ENCODE data around the gene KCNIP1. TPM values are rescaled to one million over a fixed set of nuclear protein-coding genes. Genes with fewer than 3 reads are reported as not detected.

KCNIP1 gene
- total and polyA plus RNA-seq, 9 of the 15 experiments (the other 6 are each of a cell fraction or from before 2014, with no cell fraction given) = not detected

- WGBS (ENCODE audit: insufficient coverage, low coverage, missing lambda C conversion rate) = 0% methylated on average over 2 of the region's 2 CpGs
- Histone ChIP-seq H4K20me1 (replicated peaks; ENCODE audit: control insufficient read depth, insufficient read depth, low read length) (no peaks in the 10 kb centered on the region), H3K4me3 (no peak overlapping the region), H3K4me2 (ENCODE audit: insufficient read depth, low read length) (no peak overlapping the region), H3K9ac (ENCODE audit: insufficient read depth in 1 of 2, low read depth in 2 of 2, low read length in 2 of 2) (no peak overlapping the region), H3K36me3 (ENCODE audit: control insufficient read depth, insufficient read depth, low read length) (no peaks in the 10 kb centered on the region), H3K9me3 (replicated peaks; ENCODE audit: control insufficient read depth, insufficient read depth, low read depth, low read length) (no peaks in the 10 kb centered on the region), H3K27ac (ENCODE audit: extremely low read depth, low read depth, low read length) (no peak overlapping the region), H3K9me1 (ENCODE audit: control insufficient read depth, insufficient read depth, low read length) (no peaks in the 10 kb centered on the region), H3K4me1 (replicated peaks in 1 of 2; ENCODE audit: control insufficient read depth in 2 of 2, insufficient read depth in 2 of 2, low read length in 2 of 2) (no peaks in the 10 kb centered on the region), H3K79me2 (ENCODE audit: control insufficient read depth, insufficient read depth, low read length) (no peaks in the 10 kb centered on the region), H3K27me3 (ENCODE audit: control insufficient read depth in 2 of 2, insufficient read depth in 2 of 2, low read length in 2 of 2) (peaks cover 0 to 7% of the 10 kb centered on the region in 2 experiments; a peak in 2 of 5 replicates), H2AFZ (ENCODE audit: low read depth, low read length) (no peak overlapping the region)
- CTCF ChIA-PET (ENCODE audit: low intra/inter-chr PET ratio) = no interaction called here
- no TSS peak for BruUV-seq (replicated peaks)
- ATAC-seq = no peak
- intact Hi-C loops (cut with micrococcal nuclease) = no loop called here
- no peak for TF ChIP-seq ZNF347 (CRISPR knock-in tag; IDR thresholded peaks at IDR 0.05; ENCODE audit: low read depth)
- TF ChIP-seq PYGO2 (tag; IDR thresholded peaks at IDR 0.05) = no peak
- no peak for TF ChIP-seq FOXJ2 (tag; IDR thresholded peaks at IDR 0.05)
- no peak for TF ChIP-seq U2AF2 (optimal IDR thresholded peaks at IDR 0.05; ENCODE audit: low read depth, low read length)
- no peak for TF ChIP-seq SFPQ (IDR thresholded peaks at IDR 0.05; ENCODE audit: low read depth, low read length)
- POLR2A ChIA-PET = no interaction called here
- FAIRE-seq = no peak
- no peak for DNase-seq (ENCODE audit: extremely low read depth in 1 of 4, low spot score in 3 of 4)
- in situ Hi-C loops (cut with MboI) = no loop called here
Observed at GRCh38 chr5:170757669-170758068, 253.8 kb downstream of the KCNIP1 start.
